MV-4-11 (cell line): Measurements from ENCODE around the gene NDUFB10.

Experiments
- DNase-seq: peaks from one replicate; lab custom pipeline; 2025; lab: John Stamatoyannopoulos, UW

The NDUFB10 gene

GRCh38 chr16:1971796-1972489, 12.6 kb downstream of the NDUFB10 start, which contains the start of gene TBL3:
Gene TBL3 (plus strand): TSS chr16:1972053. CDS start chr16:1972165, 112 bp downstream.
- DNase-seq: peak; percentile 89

- DNase-seq: no peak
These were observed 13.1 kb downstream of the NDUFB10 start for GRCh38 chr16:1972490-1972877.

- DNase-seq: no peak
These were observed 14.3 kb downstream of the NDUFB10 start for GRCh38 chr16:1973461-1974156.

- DNase-seq: no peak
These were observed 15.1 kb downstream of the NDUFB10 start for GRCh38 chr16:1974157-1975070.

- no peak for DNase-seq
These were observed 16.3 kb downstream of the NDUFB10 start for GRCh38 chr16:1975432-1976215.

- no peak for DNase-seq
These were observed 16.8 kb downstream of the NDUFB10 start for GRCh38 chr16:1976216-1976520.

- DNase-seq: no peak
These were observed 17.9 kb downstream of the NDUFB10 start for GRCh38 chr16:1976951-1977874.

GRCh38 chr16:1977875-1978268, 18.5 kb downstream of the NDUFB10 start:
- no peak for DNase-seq

GRCh38 chr16:1978476-1979120, 19.3 kb downstream of the NDUFB10 start:
- no peak for DNase-seq

GRCh38 chr16:1979271-1980029, 20.1 kb downstream of the NDUFB10 start:
- no peak for DNase-seq

GRCh38 chr16:1980030-1980769, 20.9 kb downstream of the NDUFB10 start:
- no peak for DNase-seq

GRCh38 chr16:1980770-1981087, 21.4 kb downstream of the NDUFB10 start:
- no peak for DNase-seq

GRCh38 chr16:1981398-1981836, 22.1 kb downstream of the NDUFB10 start, which contains the start of gene NOXO1:
Gene NOXO1 (minus strand): TSS chr16:1981469. CDS start chr16:1981179, 290 bp downstream.
- DNase-seq: no peak

- no peak for DNase-seq
These were observed 22.7 kb downstream of the NDUFB10 start for GRCh38 chr16:1982013-1982433.

- no peak for DNase-seq
These were observed 23.7 kb downstream of the NDUFB10 start for GRCh38 chr16:1982991-1983543.

- peak; percentile 73 for DNase-seq
These were observed 24.4 kb downstream of the NDUFB10 start, which contains the start of gene GFER for GRCh38 chr16:1983544-1984346. Gene GFER (plus strand): TSS chr16:1984193. CDS start chr16:1984219, 26 bp downstream.
